ENCODE data around the gene DHX8.

- TF ChIP-seq GATA2 (IDR thresholded peaks at IDR 0.05; ENCODE audit: low read depth, low read length), result no peak
- no peak for TF ChIP-seq GATA3 (IDR thresholded peaks at IDR 0.05; ENCODE audit: low read depth, low read length)
Measured at GRCh38 chr17:43483674-43484551, at the start of gene DHX8.

All from SH-SY5Y (cell line).